Ovary (tissue), 10 donors: ENCODE data around the gene SUGP1. TPM values are rescaled to one million over a fixed set of nuclear protein-coding genes. Genes with fewer than 3 reads are reported as not detected.

Experiments used
- DNase-seq, 5 donors: peaks; one replicate each; pipeline ENCODE4 v3.0.0-alpha.2; 2019 to 2020
- H3K27ac ChIP-seq, 2 donors: fragments of 200-600 bp; one replicate each; pipeline versions ENCODE4 v1.5.1 to v1.8.0; 2019 to 2022
- H3K27me3 ChIP-seq: fragments of 200-600 bp; one replicate; pipeline ENCODE4 v1.8.0; 2022
- H3K36me3 ChIP-seq: fragments of 200-600 bp; sonication (generic); one replicate; pipeline ENCODE4 v1.5.1; 2019
- H3K4me1 ChIP-seq: one replicate; pipeline ENCODE4 v1.8.1; 2013; ENCODE audit warnings: mild to moderate bottlenecking, moderate library complexity; ENCODE audit not compliant: insufficient read depth
- H3K4me3 ChIP-seq: fragments of 200-600 bp; sonication (generic); one replicate; pipeline ENCODE4 v1.5.1; 2017
- H3K9me3 ChIP-seq, 2 donors: fragments of 200-600 bp in 1 of 2; sonication (generic) in 1 of 2; one replicate each; pipeline versions ENCODE4 v1.5.1 to v1.8.1; 2013 to 2019; ENCODE audit warnings: mild to moderate bottlenecking in 1 of 2, moderate library complexity in 1 of 2
- CTCF ChIP-seq, 3 donors: fragments of 450-650 bp in 2 of 3; fragments of 200-600 bp in 1 of 3; IDR thresholded peaks; one replicate each; pipeline versions ENCODE4 v1.5.1 to v1.8.0; 2016 to 2022; ENCODE audit warnings: antibody characterized with exemption in 3 of 3, mild to moderate bottlenecking in 1 of 3
- EP300 ChIP-seq: sonication (generic); formaldehyde crosslinking; IDR thresholded peaks from one replicate; pipeline ENCODE4 v1.6.1; 2017; ENCODE audit warnings: antibody characterized with exemption
- POLR2A ChIP-seq: fragments of 450-650 bp; IDR thresholded peaks from one replicate; pipeline ENCODE4 v1.6.1; 2017; ENCODE audit warnings: antibody characterized with exemption, mild to moderate bottlenecking, moderate library complexity
- WGBS, 3 donors: extraction: QIAGEN DNeasy Blood & Tissue Kit in 1 of 3; methylation state at CpG; one replicate each; pipeline versions ENCODE4 v1.1.5 to v1.1.7; 2013 to 2017; 5-methylcytosine and 5-hydroxymethylcytosine counted together
- intact Hi-C, 4 donors: fragments of 100-400 bp; cut with DNase I; formaldehyde crosslinking; loops; one replicate each; pipeline versions ENCODE4 v1.11.0 to v1.15.1; 2022 to 2023
- long read RNA-seq, 3 donors: library from polyadenylated mRNA in 2 of 3; unstranded in 2 of 3; transcript quantifications; one replicate each; pipeline ENCODE4 v2.0.0 and lab custom pipeline, GENCODE V29; 2021 to 2026
- polyA plus RNA-seq, 2 donors: library from polyadenylated mRNA; stranded (reverse); fragments of 200-250 nt in 1 of 2; fragments of 350-450 nt in 1 of 2; fragmentation: Illumina TruSeq in 1 of 2; extraction: RNeasy Lipid Tissue Mini Kit (QIAGEN cat#74804) in 1 of 2; gene quantifications; one replicate each; pipeline ENCODE4 v1.2.3, GENCODE V29; 2013 to 2014
- total RNA-seq, 7 donors: library from RNA; depleted of rRNA in 2 of 7; stranded (reverse); fragments of >200 nt in 2 of 7; fragmentation: NEBNext Ultra II Directional in 3 of 7; extraction: Animal tissue kit (Norgen Biotek cat#: 25700) in 3 of 7; gene quantifications; one replicate each; pipeline versions ENCODE4 v1.1.0 to v1.2.4, GENCODE V29; 2016 to 2023
- donor health status: DM: no; HTN: no; CAD: no; lungs with moderate emphysema.
- donor health status: DM: no; HTN: no; CAD: no.
- donor health status: Bipolar disorder and iron deficiency.
- donor health status: DM: yes; HTN: yes; CAD: no.
- donor health status: DM: no; HTN: no; CAD: no.
- donor health status: DM: yes; HTN: yes; CAD: no.

Gene SUGP1
- total RNA-seq (10 to 100 TPM; 14.7 to 42.9 (median 37.3) TPM), polyA plus RNA-seq (10 to 100 TPM; 27.6 to 29.0 TPM)
- long read RNA-seq, donor 1, transcript SUGP1-201 (14 exons, 2,423 nt): major isoform, 70 of 109 reads
- long read RNA-seq, donor 1, partial matches to known transcripts: 18 of 109 reads
- long read RNA-seq, donor 1, other reads (novel, unspliced or antisense): 17 of 109 reads
- long read RNA-seq, donor 2, transcript SUGP1-201 (14 exons, 2,423 nt): major isoform, 11 of 22 reads
- long read RNA-seq, donor 2, partial matches to known transcripts: 6 of 22 reads
- long read RNA-seq, donor 2, other reads (novel, unspliced or antisense): 0 of 22 reads
- long read RNA-seq, donor 3, transcript SUGP1-201 (14 exons, 2,423 nt): major isoform, 18 of 47 reads
- long read RNA-seq, donor 3, partial matches to known transcripts: 17 of 47 reads
- long read RNA-seq, donor 3, other reads (novel, unspliced or antisense): 9 of 47 reads

- Histone ChIP-seq H3K4me1 (peaks cover 14% of the 10 kb centered on the region), H3K27ac (peak within 1 kb of the TSS; percentile 43 to 82), H3K4me3 (peak within 1 kb of the TSS; percentile 66), H3K9me3 (no peaks in the 10 kb centered on the region), H3K27me3 (no peaks in the 10 kb centered on the region), H3K36me3 (no peaks in the 10 kb centered on the region)
- WGBS, 3 donors: 0% methylated on average over 39 to 67 of the region's 67 CpGs
- TF ChIP-seq CTCF (IDR thresholded peaks at IDR 0.05) (peak; percentile 38 to 67 (median 63)), EP300 (no peak), POLR2A (peak; percentile 20)
- DNase-seq: peak; percentile 84 to 91 (median 86)
- intact Hi-C loops: no loop called here
These were observed at the start of gene SUGP1, which contains the start of gene MAU2 for GRCh38 chr19:19320361-19321140. TSS of gene SUGP1 (minus strand) at chr19:19320509. CDS start at chr19:19320496, 13 bp downstream. TSS of gene MAU2 (plus strand) at chr19:19320829. CDS start at chr19:19320860, 31 bp downstream.

- no peak for DNase-seq
- Histone ChIP-seq H3K36me3 (no peaks in the 10 kb centered on the region), H3K9me3 (no peaks in the 10 kb centered on the region), H3K4me3 (no peak overlapping the region), H3K27ac (no peak overlapping the region), H3K4me1 (no peaks in the 10 kb centered on the region), H3K27me3 (no peaks in the 10 kb centered on the region)
- 84 to 90% (median 85%) methylated on average over 7 of the region's 7 CpGs for WGBS, 3 donors
- TF ChIP-seq POLR2A (no peak), EP300 (no peak), CTCF (IDR thresholded peaks at IDR 0.05) (no peak)
- intact Hi-C loops: loop anchor here (5.0 kb wide), 1 partner anchor 124 kb away; no protein-coding TSS in a partner anchor
These were observed 47.8 kb upstream of the SUGP1 start for GRCh38 chr19:19368087-19368486.

GRCh38 chr19:19366434-19367396 is 46.4 kb upstream of the SUGP1 start:
- intact Hi-C loops: loop anchor here (5.0 kb wide), 1 partner anchor 126 kb away; no protein-coding TSS in a partner anchor
- 46 to 50% (median 47%) methylated on average over 18 of the region's 18 CpGs for WGBS, 3 donors
- H3K27ac ChIP-seq: no peak overlapping the region
- H3K4me3 ChIP-seq: no peak overlapping the region
- TF ChIP-seq CTCF (IDR thresholded peaks at IDR 0.05): peak; percentile 16 to 67 (median 61)
- no peak for TF ChIP-seq EP300
- no peak for TF ChIP-seq POLR2A
- no peaks in the 10 kb centered on the region for H3K27me3 ChIP-seq
- no peaks in the 10 kb centered on the region for H3K9me3 ChIP-seq
- peak in 4 of 5 donors; percentile 37 to 65 (median 59) for DNase-seq
- H3K4me1 ChIP-seq: no peaks in the 10 kb centered on the region
- H3K36me3 ChIP-seq: no peaks in the 10 kb centered on the region
